Renal cortical epithelial cell (primary cell): Measurements from ENCODE around the gene MED27. TPM values are rescaled to one million over a fixed set of nuclear protein-coding genes. Genes with fewer than 3 reads are reported as not detected.

Source experiments
- DNase-seq: peaks from one replicate; pipeline ENCODE4 v3.0.0-alpha.2; 2011; ENCODE audit warnings: low read depth
- total RNA-seq: library from RNA; depleted of rRNA; stranded (reverse); fragments of >200 nt; gene quantifications from 2 replicates; pipeline ENCODE4 v1.2.3, GENCODE V29; 2014

Gene MED27
- total RNA-seq, 1 donor from 2014 or later, result 14.1 TPM

DNA sequence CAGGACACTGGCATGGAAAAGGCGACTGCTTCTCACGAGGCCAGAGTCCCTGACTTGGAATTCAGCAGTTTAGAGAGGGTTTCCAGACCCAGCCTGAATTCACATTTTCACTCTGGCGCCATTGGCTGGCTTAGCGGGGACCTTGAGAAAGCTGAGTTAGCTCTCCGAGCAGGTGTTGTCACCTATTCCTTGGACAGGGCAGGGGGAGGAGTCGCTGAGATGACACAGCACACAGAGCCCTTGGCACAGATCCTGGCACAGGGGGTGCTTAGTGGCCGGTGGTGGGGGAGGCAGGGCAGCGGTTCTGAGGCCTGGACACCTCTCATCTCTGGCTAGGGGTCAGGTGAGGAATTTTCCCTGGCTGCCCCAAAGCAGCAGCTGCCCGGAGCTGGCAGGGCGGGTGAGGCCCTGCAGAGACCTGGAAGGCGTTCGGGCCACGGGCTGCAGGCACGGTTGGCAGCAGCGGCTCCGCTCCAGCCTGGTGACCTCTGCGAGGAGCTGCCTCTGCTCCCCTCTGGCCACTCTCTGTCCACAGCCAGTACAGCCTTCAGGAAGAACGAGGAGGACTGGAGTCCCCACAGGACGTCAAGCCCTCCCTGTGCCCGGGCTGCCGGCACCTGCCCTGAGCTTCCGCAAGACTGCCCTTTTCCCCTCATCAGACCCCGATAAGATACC lies 267.4 kb downstream of the MED27 start:
- no peak for DNase-seq

DNA sequence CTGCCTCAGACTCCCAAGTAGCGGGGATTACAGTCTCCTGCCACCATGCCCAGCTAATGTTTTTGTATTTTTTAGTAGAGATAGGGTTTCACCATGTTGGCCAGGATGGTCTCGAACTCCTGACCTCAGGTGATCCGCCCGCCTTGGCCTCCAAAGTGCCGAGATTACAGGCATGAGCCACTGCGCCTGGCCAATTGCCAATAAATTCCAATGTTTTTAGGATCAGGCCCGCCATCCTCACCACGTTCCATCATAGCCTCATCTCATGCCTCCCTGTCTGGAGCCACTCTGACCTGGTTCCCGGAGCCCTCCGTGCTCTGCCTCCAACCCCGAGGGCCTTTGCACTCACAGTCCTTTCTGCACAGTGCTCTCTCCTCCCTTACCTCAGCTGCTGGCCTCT lies 268.3 kb downstream of the MED27 start:
- DNase-seq, result no peak

DNA sequence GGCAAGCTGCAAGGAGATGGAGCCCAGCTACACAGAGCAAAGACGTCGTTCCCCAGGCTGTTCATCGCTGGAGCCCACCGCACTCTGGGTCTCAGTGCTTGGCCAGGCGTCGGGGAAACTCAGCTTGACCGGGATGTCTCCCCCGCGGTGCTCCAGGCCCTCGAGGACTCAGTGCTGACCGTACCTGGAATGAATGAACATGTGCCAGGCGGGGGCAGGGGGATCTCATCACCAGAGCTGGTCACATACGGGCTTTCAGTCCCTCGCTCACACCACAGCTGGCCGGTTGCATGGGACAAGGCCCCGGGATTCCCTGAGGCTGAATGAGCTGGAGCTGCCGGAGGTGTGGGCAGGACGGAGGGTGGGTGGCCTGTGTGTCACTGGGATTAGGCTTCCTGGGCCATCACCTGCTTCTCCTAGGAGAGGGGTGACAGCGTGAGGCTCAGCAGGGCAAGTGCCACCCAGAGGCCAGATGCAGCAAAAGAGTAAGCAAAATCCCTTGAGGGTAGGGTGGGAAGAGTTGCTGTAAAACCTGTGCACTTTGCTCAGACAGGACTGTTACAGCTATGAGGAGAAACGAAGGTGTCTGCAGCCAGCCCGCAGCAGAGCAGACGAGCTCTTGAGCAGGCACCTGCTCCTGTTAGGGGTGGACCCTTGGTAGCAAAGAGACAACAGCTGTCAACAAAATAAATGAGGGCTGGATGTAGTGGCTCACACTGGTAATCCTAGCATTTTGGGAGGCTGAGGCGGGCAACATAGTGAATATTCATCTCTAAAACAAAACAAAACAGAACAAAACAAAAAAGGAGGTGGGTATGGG lies 269.1 kb downstream of the MED27 start:
- no peak for DNase-seq

Other genes with a start within 250 kb of the MED27 start
- gene NTNG2, start 82.2 kb upstream of the MED27 start, total RNA-seq, result 0.15 and 0.17 TPM in 2 replicates